HG02852 (cell line): ENCODE measurements around the gene SPTLC1.
A peak's percentile ranks its signal among the peaks of the same experiment; 100 is the strongest.
"Not testable (repeated sequence)": the region's sequence is repeated elsewhere in the genome, so short reads cannot be mapped to it uniquely, and the experiment has no call there.

Experiments
- ATAC-seq: cut with Tn5 transposase; IDR thresholded peaks from one replicate; pipeline ENCODE4 v1.9.1; 2021; ENCODE audit warnings: mild to moderate bottlenecking, moderate library complexity; ENCODE audit not compliant: unreplicated experiment

Gene SPTLC1, protein sequence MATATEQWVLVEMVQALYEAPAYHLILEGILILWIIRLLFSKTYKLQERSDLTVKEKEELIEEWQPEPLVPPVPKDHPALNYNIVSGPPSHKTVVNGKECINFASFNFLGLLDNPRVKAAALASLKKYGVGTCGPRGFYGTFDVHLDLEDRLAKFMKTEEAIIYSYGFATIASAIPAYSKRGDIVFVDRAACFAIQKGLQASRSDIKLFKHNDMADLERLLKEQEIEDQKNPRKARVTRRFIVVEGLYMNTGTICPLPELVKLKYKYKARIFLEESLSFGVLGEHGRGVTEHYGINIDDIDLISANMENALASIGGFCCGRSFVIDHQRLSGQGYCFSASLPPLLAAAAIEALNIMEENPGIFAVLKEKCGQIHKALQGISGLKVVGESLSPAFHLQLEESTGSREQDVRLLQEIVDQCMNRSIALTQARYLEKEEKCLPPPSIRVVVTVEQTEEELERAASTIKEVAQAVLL

DNA sequence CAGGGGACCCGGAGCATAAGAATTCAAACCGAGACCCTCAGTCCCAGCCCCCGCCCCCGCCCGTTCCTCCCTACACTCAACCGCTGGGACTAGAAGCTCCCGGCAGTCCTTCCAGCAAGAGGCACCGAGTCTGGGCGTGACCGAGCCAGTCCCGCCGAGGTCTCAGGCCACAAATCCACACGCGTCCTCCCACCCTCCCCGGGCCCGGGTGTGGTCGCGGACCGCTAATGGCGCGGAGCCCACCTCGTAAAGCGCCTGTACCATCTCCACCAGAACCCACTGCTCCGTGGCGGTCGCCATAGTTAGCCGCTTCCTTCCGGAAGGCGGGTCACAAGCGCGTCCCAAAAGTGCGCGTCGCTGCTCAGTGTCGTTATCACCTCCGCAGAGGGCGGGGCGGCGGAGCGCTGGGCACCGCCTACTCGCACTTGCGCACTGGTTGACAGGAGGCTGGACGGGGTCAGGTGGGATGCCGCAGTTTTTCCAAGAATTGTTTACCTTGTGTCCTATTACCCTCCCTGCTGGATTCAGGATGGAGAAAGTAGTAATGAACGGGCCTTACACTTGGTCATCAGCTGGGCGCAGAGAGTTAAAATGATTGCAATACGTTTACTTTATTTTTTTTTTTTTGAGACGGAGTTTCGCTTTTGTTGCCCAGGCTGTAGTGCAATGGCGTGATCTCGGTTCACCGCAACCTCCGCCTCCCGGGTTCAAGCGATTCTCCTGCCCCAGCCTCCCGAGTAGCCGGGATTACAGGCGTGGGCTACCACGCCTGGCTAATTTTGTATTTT, at the start of gene SPTLC1:
Gene SPTLC1, minus strand, starts transcription at position 343 of the 788 bp plus-strand sequence. Its CDS starts 43 bp downstream, at position 300.
- peak; percentile 96 for ATAC-seq

DNA sequence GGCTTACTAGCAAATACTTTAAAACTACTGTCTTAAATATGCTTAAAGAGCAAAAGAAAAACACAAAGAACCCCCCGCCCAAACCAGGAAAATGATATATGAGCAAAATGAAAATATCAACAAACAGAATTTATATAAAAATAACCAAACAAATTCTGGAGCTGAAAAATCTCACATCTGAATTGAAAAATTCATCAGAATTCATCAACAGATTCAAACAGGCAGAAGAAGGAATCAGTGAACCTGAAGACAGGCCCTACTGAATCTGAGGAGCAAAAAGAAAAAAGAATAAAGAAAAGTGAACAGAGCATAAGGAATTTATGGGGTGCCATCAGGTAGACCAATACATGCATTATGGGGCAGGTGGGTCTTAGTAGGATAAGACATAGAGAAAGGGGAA, 49.8 kb upstream of the SPTLC1 start:
- no peak for ATAC-seq

DNA sequence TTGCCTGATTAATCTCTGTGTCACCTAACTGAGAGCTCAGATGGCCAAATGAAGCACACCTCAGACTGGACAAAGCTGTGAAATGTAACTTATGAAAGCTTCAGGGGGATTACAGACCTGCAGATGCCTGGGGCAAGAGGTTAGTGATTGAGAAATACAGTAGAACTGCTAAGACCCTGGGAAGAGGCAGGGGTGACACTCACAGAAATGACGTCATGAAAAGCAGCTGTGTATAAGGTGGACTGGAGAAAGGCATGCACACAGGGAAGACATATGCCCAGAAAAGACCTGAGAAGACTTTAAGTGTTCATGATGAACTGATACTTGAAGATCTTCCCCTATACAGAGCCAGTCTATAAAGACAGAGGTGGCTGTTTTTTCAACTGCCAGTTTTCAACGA, 49.3 kb upstream of the SPTLC1 start:
- no peak for ATAC-seq

DNA sequence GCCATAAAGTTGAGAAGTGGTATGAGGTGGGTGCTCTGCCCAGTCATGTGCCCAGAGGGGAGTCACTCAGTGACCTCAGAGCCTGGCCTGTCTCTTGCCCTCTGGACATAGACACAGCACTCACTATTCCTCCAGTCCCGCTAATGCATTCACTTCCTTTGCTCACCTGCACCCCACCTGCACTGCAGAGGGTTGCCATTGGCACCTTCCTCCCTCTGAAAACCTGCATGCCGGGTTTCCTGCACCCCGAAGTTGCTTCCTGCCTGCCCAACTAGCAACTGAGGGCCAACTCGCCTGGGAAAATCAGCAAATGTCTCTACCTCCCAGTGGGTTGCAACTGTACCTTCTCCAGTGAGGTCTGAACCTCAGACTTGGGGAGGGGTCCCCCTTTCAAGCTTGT, 48.1 kb upstream of the SPTLC1 start:
- no peak for ATAC-seq

DNA sequence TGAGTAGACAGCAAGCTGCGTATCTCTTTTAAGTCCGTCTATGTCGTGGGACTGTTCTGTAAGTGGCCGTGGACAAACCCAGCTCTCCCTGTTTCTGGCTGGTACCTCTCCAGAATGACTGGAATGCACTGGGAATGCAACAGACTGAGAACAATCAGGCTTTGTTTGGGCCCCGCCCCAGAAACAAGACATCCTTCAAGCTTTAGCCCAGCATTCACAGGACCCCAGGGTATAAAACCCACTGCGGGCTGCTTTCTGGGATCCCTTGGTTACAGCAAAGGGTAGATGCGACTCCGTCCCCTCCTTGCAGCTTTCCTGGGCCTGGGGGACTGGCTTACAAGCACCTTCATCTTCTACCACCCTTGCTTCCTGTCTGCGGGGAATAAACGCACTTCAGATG, 45.6 kb upstream of the SPTLC1 start:
- no peak for ATAC-seq

DNA sequence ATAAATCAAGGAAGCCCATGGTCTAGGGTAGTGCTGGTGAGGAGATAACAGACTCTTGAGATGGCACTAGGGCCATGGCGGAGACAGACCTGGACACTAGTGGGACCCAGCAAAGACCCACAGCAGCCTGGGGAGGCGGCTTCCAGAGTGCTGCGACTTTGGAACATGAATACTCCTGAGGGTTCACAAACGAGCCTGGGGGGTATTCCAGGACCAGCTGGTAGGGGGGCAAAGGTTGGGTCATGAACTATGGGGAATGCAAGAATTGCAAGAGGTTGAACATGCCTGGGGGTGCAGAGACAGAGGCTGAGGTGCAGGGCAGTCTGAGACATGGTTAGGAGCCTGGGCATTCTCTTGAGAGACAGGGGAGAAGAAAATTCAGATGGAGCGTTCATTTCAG, 43.8 kb upstream of the SPTLC1 start:
- no peak for ATAC-seq

DNA sequence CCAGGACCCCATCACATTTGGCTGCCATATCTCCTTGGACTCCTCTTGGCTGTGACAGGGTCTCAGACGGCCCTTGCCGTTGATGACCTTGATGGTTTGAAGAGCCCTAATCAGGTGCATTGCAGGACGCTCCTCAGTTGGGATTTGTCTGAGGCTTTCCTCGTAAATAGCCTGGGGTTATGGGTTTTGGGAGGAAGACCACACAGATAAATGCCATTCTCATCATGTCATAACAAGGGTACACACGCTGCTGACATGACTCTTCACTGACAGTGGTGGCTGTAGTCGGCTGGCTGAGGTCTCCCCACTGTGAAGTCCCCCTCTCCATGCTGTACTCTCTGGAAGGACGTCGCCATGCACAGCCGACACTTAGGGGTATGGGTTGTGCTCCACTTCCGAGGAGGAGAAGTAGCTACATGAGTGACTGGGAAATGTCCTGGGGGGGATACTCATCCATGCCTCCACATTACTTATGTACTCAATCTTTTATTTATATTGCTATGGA, 42.9 kb upstream of the SPTLC1 start:
- no peak for ATAC-seq

DNA sequence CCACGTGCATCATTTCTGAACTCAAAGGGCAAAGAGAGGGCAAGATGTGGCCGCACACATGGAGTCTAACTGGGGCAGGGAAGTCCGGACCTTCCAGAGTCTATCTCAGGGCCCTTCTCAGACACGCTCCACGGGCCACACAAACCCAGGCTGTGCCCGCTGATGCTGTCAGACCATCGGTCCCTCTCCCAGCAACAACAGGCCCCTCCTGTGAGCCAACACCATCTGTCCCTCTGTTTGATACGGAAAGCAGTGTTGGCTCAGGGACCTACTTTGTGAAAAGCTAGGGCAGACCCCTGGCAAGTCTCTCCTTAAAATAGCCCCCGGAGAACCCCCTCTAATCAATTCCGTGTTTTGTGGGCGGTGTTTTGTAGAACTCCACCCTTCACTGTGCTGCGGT, 40.5 kb upstream of the SPTLC1 start:
- not testable (repeated sequence) for ATAC-seq

DNA sequence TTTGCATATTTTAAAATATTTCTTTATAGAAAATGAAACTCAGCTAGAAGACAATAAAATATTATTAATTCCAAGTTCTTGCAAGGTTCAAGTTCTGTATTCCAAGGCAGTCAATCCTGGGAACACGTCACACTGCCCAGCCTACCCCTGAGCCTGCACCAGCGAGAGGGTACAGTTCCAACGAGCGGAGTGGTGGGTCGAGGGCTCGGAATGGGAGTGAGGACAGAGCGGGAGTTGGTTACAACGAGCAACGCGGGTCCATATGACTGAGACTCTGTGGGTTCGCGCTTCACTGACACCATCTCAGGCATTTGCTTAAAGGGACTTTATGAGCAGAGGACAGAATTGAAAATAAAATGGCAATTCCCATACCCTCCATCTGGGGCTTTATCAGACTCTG, 40.0 kb upstream of the SPTLC1 start:
- ATAC-seq, result no peak

DNA sequence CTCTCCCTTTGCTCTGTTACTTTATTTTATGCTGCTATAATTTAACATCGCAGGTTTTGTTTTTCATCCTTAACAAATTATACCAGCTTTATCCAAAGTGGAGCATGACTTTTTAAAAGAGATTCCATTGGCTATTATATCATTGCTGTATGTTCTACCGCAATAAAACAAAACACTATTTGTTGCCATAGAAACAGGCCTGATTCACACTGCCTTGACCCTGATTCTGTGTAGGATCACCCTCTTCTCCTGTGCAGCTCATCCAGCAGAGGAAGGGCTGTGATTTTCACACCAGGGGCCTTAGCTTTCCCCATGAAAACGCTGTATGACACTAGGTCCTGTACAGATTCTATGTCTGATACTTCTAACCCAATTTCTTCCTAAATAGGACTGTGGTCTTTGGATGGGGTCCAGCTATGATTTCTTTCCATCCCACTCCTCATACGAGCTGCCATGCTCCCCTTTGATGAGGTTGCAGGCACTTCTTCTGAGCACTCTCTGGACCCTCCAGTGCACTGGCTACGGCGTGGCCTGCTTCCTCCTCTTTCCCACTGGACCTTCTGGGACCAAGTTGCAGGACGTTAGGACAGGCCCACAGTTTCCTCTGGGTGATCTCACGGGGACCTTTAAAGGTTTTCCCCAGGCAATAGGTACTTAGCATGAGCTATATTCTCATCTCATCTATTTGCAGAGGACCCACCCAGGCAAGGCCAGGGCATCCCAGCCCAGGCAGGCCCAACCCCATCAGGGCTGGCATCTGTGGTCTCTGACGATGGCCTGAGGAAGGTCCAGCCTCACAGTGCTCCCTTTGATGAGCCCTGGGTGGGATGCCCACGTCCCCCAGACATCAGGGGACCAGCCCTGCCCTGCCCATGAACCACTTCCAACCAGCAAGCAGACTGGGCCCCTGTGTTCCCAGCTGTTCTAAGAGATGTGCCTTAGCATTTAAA, 38.5 kb upstream of the SPTLC1 start:
- not testable (repeated sequence) for ATAC-seq

DNA sequence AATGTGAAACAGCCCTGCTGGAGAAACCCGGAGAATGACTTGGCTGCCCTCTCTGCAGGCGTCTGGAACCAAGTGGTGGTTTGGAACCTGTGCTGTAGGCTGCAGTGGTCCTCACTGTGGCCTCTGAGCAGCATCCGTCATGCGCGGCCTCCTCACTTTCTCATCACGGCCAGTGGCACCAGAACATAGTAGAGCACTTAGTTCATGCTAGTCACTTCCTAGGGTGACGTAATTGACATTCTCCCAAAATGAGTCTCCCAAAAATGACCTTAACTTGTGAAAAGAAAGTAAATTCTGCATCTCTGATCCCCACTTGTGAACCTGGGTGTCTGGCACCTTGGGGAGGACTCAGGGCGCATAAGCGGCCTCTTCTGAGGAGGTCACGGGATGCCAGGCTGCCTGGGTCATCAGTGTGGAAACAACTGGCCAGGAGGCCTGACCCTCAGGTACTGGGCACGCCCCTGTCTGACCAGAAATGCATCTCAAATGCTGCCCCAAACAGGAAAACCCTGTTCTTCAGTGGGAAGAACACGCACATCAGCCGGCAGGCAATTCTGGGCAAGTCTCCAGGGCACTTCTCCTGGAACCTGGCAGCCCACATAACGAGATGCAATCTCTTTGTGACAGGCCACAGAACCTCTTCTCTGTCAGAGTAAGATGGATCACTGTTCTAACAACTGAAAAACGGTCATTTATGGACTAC, 36.6 kb upstream of the SPTLC1 start:
- ATAC-seq, result no peak

DNA sequence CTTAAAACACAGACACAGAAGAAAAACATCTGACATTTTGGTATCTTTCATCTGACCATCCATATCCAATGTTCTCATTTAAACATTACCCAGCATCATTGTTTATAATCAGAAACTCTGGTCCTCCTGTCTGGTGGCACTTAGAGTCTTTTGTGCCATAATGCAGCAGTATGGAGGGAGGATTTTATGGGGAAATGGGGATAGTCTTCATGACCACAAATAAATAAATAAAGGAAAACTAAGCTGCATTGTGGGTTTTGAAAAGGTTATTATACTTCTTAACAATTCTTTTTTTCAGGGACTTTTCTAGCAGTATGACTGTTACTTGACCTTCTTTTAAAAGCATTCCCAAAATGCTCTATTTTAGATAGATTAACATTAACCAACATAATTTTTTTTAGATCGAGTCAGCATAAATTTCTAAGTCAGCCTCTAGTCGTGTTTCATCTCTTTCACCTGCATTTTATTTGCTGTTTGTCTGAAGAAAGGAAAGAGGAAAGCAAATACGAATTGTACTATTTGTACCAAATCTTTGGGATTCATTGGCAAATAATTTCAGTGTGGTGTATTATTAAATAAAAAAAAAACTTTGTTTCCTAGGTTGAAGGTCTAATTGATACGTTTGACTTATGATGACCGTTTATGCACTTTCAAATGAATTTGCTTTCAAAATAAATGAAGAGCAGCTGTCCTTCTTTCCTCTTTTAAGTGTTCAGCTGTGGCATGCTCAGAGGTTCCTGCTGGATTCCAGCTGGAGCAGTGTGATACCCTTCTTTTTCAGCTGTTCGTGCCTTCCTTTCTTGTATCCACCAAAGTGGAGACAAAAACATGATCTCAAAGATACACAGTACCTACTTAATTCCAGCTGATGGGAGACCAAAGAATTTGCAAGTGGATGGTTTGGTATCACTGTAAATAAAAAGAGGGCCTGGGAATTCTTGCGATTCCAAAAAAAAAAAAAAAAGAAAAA, 35.6 kb upstream of the SPTLC1 start:
- ATAC-seq, result not testable (repeated sequence)

DNA sequence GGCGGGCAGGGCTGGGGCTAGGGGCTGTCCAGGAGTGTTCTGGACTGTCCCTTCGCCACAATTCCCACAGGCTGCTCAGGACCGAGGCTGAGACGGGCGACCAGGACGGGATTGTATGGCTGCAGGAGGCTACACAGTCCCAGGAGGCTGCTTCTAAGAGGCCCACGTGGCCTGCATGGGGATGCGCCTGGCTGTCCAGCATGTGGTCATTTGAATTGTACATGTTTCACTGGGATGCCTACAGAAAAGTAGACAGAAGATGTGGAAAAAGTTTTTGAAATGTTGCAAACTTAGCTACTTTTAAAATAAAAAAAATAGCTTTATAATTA, 32.6 kb upstream of the SPTLC1 start:
- ATAC-seq, result no peak

DNA sequence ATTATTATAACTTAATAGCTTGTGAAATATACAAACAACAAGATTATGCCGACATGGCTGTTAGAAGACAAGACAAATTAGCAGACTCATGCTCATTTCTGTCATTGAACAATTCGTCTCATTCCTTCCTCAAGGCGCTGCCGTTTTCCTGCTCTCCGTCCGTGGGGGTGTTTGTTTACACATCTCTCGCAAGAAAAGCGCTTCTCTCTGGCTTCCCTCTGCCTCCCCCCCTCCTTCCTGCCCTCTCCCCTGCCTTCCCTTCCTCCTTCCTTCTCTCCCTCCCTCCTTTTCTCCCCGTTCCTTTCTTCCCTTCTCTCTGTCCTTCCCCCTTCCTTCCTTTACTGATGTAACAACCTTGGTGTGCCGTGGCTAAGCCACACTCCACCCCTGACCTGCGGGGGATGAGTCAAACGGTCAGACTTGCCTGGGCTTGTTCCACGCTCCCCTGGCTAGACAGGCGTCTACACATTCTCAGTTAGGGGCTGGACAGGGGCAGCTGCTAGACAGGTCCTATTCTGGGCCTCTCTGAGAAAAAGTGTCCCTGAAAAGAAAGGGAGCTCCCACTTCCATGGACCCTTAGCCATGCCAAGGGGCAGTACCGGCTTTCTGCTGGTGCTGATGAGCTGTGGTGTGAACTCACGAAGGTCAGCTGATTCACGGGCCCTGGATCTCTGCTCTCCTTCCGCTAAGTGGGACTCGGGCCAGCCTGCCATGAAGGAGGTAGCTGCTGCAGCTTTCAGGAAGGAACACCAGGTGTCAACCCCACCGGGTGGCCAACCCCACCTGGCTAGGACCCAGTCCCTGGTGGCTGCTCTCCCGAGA, 32.0 kb upstream of the SPTLC1 start:
- peak; percentile 72 for ATAC-seq

DNA sequence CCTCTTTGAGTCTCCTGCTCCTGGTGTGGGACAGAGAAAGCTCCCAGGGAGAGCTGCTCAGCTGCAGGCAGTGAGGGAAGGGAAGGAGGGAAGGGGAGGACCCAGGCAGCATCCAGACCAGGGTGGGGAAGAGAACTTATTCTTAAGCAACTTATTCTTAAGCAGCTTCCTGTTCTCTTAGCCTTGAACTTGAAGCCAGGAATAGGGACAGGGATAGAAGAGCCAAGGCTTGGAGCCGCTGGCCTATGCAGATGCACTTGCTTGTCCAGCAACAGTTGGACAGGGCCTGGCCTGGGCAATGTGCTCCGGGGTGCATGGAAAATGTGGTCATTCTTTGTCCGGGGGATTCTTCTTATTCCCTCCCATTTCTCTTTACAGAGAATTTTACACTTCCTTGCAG, 31.4 kb upstream of the SPTLC1 start:
- ATAC-seq, result no peak

DNA sequence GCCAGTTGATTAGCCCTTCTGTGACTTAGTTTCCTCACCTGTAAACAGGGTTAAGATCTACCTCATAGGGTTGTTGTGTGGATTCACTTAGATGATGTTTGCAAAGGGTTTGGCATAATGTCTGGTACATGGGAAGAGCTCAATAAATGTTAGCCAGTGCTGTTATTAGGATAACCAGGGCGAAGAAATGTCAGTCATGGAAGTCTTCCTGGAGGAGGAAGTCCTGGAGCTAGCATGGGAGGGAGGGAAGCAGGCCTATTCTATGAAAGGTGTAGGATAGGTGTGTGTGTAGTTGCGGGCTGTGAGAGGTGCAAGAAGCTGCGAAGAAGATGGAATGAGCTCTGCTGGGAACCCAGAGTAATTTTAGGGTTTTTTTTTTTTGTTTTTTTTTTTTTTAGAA, 30.6 kb upstream of the SPTLC1 start:
- ATAC-seq, result not testable (repeated sequence)

DNA sequence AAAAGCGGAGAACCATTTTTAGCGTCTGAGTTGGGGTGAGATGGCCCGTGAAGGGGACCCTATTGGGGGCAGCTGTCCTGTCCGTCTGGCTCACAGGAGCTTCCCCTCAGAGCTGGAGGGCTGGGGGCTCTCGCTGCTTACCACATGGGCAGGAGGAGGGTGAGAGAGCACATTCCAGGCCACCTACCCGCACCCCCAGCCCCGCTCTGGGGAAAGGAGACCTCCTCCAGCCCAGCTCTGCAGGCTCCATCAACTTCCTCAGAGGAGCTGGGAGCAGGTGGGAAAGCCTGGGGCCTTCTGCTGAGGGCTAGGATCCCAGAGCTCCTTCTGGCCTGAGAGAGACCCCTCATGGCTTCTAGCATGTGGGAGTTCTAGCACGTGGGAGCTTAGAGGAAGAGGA, 27.1 kb upstream of the SPTLC1 start:
- ATAC-seq, result no peak
